Gastrocnemius medialis (tissue), 4 donors: ENCODE results near the gene MMUT.

Experiments
- POLR2A ChIP-seq, 2 donors: fragments of 450-650 bp; IDR thresholded peaks; one replicate each; pipeline ENCODE4 v1.6.1; 2017; ENCODE audit warnings: antibody characterized with exemption in 2 of 2, mild to moderate bottlenecking in 2 of 2, moderate library complexity in 2 of 2
- TF ChIP-seq, protein P1 (sequence below), 5 experiments: fragments of 450-650 bp in 3 of 5; fragments of 200-600 bp in 2 of 5; sonication (generic) in 2 of 5; IDR thresholded peaks in 4 of 5; conservative IDR thresholded peaks in 1 of 5; 1 replicate in 4 of 5; 2 replicates in 1 of 5; pipeline ENCODE4 v1.5.1; 2016 to 2019; ENCODE audit warnings: antibody characterized with exemption in 5 of 5, mild to moderate bottlenecking in 3 of 5, moderate library complexity in 3 of 5

DNA sequence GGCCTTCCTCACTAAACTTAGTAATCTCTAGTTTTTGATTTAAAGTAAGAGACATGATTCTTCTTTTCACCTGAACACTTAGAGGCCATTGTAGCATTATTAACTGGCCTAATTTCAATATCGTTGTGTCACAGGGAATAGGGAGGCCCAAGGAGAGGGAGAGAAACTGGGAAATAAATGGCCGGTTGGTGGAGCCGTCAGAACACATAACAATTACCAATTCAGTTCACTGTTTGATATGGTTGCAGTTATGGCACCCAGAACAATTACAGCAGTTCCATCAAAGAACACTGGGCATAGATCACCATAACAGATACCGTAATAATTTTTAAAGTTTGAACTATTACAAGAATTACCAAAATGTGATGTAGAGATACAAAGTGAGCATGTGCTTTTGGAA is 27.6 kb upstream of the MMUT start:
- TF ChIP-seq, protein P1, sequence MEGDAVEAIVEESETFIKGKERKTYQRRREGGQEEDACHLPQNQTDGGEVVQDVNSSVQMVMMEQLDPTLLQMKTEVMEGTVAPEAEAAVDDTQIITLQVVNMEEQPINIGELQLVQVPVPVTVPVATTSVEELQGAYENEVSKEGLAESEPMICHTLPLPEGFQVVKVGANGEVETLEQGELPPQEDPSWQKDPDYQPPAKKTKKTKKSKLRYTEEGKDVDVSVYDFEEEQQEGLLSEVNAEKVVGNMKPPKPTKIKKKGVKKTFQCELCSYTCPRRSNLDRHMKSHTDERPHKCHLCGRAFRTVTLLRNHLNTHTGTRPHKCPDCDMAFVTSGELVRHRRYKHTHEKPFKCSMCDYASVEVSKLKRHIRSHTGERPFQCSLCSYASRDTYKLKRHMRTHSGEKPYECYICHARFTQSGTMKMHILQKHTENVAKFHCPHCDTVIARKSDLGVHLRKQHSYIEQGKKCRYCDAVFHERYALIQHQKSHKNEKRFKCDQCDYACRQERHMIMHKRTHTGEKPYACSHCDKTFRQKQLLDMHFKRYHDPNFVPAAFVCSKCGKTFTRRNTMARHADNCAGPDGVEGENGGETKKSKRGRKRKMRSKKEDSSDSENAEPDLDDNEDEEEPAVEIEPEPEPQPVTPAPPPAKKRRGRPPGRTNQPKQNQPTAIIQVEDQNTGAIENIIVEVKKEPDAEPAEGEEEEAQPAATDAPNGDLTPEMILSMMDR (IDR thresholded peaks at IDR 0.05 in 4 of 5, conservative IDR thresholded peaks at IDR 0.05 in 1 of 5) = no peak
- no peak for TF ChIP-seq POLR2A (IDR thresholded peaks at IDR 0.05)
